Measurements from ENCODE around the gene ACOT7. TPM values are rescaled to one million over a fixed set of nuclear protein-coding genes. Genes with fewer than 3 reads are reported as not detected.

The ACOT7 gene
- total RNA-seq, 1 experiment from 2014 or later = 120 TPM

- H3K9me3 ChIP-seq (ENCODE audit: control insufficient read depth, insufficient read depth, low read depth, low read length) = no peaks in the 10 kb centered on the region
- H3K4me3 ChIP-seq (ENCODE audit: low read depth in 2 of 2, low read length in 2 of 2) = no peak overlapping the region
- H3K27me3 ChIP-seq (ENCODE audit: control insufficient read depth, insufficient read depth, low read length) = no peaks in the 10 kb centered on the region
- POLR2A ChIA-PET = no interaction called here
- CTCF ChIA-PET = no interaction called here
- H3K36me3 ChIP-seq (ENCODE audit: control insufficient read depth, insufficient read depth, low read length) = no peaks in the 10 kb centered on the region
- in situ Hi-C loops (cut with HindIII; ENCODE audit: low pct_unique_long_range_greater_than_20kb, low sequenced_read_pairs) (no loop called here), intact Hi-C loops (cut with micrococcal nuclease; ENCODE audit: unreplicated experiment) (no loop called here)
- no peak overlapping the region for H3K27ac ChIP-seq (ENCODE audit: low read length)
- ATAC-seq (no peak), DNase-seq (ENCODE audit: low read depth, low spot score) (no peak)
- BruUV-seq (replicated peaks) = no TSS peak
- H3K4me1 ChIP-seq (ENCODE audit: control insufficient read depth, insufficient read depth, low read length) = 0 out of 2 replicates have a peak, but pooled peaks cover 3% of the 10 kb centered on the region
- TF ChIP-seq TCF7L2 (IDR thresholded peaks at IDR 0.05; ENCODE audit: low read depth, low read length) (no peak), REST (IDR thresholded peaks at IDR 0.05; ENCODE audit: insufficient read depth in 1 of 2, low read depth in 2 of 2, low read length in 1 of 2) (no peak), SIN3A (IDR thresholded peaks at IDR 0.05; ENCODE audit: borderline replicate concordance, insufficient read depth, low read depth, low read length) (no peak), POLR2AphosphoS5 (IDR thresholded peaks at IDR 0.05; ENCODE audit: low read depth, low read length) (no peak)
- TF ChIP-seq, protein P1, sequence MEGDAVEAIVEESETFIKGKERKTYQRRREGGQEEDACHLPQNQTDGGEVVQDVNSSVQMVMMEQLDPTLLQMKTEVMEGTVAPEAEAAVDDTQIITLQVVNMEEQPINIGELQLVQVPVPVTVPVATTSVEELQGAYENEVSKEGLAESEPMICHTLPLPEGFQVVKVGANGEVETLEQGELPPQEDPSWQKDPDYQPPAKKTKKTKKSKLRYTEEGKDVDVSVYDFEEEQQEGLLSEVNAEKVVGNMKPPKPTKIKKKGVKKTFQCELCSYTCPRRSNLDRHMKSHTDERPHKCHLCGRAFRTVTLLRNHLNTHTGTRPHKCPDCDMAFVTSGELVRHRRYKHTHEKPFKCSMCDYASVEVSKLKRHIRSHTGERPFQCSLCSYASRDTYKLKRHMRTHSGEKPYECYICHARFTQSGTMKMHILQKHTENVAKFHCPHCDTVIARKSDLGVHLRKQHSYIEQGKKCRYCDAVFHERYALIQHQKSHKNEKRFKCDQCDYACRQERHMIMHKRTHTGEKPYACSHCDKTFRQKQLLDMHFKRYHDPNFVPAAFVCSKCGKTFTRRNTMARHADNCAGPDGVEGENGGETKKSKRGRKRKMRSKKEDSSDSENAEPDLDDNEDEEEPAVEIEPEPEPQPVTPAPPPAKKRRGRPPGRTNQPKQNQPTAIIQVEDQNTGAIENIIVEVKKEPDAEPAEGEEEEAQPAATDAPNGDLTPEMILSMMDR (IDR thresholded peaks at IDR 0.05) = no peak
Measured at GRCh38 chr1:6370006-6370405, 23.6 kb downstream of the ACOT7 start.

GRCh38 chr1:6367381-6368012 is 26.1 kb downstream of the ACOT7 start:
- DNase-seq (ENCODE audit: low read depth, low spot score) (no peak), ATAC-seq (no peak)
- ChIA-PET POLR2A (interaction anchor here (0.6 kb wide), 1 partner anchor 26 kb away, joined by 3 read pairs; the partner anchor contains the start of gene ACOT7), CTCF (interaction anchor here (0.6 kb wide), 1 partner anchor 91 kb away, joined by 12 read pairs; no protein-coding TSS in a partner anchor)
- in situ Hi-C loops (cut with HindIII; ENCODE audit: low pct_unique_long_range_greater_than_20kb, low sequenced_read_pairs) (no loop called here), intact Hi-C loops (cut with micrococcal nuclease; ENCODE audit: unreplicated experiment) (no loop called here)
- H3K27ac ChIP-seq (ENCODE audit: low read length) = no peak overlapping the region
- H3K9me3 ChIP-seq (ENCODE audit: control insufficient read depth, insufficient read depth, low read depth, low read length) = no peaks in the 10 kb centered on the region
- H3K27me3 ChIP-seq (ENCODE audit: control insufficient read depth, insufficient read depth, low read length) = no peaks in the 10 kb centered on the region
- no peak overlapping the region for H3K4me3 ChIP-seq (ENCODE audit: low read depth in 2 of 2, low read length in 2 of 2)
- no peaks in the 10 kb centered on the region for H3K36me3 ChIP-seq (ENCODE audit: control insufficient read depth, insufficient read depth, low read length)
- TF ChIP-seq, protein P1 (IDR thresholded peaks at IDR 0.05) = no peak
- TF ChIP-seq REST (IDR thresholded peaks at IDR 0.05; ENCODE audit: insufficient read depth in 1 of 2, low read depth in 2 of 2, low read length in 1 of 2) = no peak
- no peak for TF ChIP-seq SIN3A (IDR thresholded peaks at IDR 0.05; ENCODE audit: borderline replicate concordance, insufficient read depth, low read depth, low read length)
- TF ChIP-seq POLR2AphosphoS5 (IDR thresholded peaks at IDR 0.05; ENCODE audit: low read depth, low read length) = no peak
- TF ChIP-seq TCF7L2 (IDR thresholded peaks at IDR 0.05; ENCODE audit: low read depth, low read length) = no peak
- BruUV-seq (replicated peaks) = no TSS peak
- H3K4me1 ChIP-seq (ENCODE audit: control insufficient read depth, insufficient read depth, low read length) = peaks cover 11% of the 10 kb centered on the region; the same call in 1 of the 2 replicates

All from Panc1 (cell line).